SHP77 (cell line): Measurements from ENCODE around the gene ARHGAP27.
"Not testable (repeated sequence)": the region's sequence is repeated elsewhere in the genome, so short reads cannot be mapped to it uniquely, and the experiment has no call there.

ENCODE experiments used
- DNase-seq, 2 experiments: peaks; one replicate each; lab custom pipeline; 2025; lab: John Stamatoyannopoulos, UW

The ARHGAP27 gene

DNA sequence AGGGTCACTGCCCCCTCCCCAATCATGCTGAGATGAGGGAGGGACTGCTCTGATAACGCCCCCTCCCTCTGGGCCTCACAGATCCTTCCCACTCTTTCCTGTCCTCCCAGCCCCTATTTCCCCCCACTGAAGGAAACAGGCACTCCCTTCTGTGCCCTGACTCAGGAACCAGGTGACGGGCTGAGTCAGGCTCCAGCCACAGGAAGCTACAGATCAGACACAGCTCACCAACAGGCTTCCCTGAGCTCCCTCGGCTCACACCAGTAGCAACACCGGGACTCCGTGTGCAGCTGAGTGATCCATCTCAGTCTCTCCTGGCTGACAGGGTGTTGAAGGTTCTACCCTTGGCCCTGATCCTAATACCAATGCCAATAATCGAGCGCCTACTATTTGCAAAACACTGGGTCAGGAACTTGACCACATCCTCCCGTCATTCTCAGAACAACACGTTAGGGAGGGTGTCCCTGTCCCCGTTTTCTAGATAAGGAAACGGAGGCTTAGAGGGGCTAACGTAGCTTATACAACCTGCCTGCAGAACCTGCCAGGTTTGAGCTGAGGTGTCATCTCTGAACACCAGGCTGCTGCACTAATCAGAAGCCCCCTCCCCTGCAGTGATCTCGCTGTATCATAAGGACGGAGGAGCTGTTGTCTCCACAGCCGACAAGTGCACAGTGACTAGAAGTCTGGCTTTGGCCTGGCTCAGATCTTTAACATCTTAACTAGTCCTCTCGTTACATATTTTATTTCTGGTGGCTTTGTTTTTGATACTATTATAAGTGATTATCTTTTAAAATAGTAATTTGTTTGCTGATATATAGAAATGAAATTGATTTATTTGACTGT, 13.5 kb upstream of the ARHGAP27 start:
- DNase-seq: not testable (repeated sequence)

DNA sequence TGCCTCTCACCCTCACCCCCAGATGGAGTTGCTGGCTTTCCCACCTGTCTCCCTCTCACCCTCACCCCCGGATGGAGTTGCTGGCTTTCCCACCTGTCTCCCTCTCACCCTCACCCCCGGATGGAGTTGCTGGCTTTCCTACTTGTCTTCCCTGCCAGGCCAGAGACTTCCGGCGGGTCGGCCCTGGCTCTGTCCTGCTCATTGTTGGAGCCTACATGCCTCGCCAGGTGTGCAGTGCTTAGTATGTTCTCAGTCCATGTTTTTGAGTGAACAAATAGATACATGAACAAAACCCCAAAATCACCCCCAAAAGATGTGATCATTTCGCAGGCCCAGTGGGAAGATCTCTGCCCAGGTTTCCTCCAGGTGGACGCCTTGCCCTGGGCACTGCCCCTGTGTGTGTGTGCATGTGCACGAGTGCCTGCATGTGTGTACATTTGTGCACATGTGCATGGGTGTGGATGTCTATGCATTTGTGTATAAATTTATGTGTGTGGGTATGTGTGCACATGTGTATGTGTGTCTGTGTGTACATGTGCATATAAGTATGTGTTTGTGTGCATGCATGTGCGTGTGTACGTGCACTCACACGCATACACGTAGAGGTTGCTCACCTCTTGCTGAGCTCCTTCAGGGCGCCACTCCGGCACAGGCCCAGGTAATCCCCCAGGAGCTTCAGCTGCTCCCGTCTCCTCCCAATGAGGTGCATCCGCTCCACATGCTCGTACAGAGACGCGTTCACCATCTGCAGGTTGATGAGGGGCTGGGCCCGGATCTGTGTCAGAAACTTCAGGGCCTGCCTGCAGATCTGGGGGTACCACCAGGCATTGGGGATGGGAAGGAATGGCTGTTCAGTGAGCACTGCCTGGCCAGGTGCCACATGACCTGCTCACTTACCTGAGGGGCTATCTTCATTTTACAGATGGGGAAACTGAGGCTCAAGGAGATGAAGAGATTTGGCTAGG, 12.5 kb upstream of the ARHGAP27 start:
- not testable (repeated sequence) for DNase-seq

- DNase-seq: not testable (repeated sequence)
Measured at GRCh38 chr17:45444301-45444700, 11.6 kb upstream of the ARHGAP27 start.

DNA sequence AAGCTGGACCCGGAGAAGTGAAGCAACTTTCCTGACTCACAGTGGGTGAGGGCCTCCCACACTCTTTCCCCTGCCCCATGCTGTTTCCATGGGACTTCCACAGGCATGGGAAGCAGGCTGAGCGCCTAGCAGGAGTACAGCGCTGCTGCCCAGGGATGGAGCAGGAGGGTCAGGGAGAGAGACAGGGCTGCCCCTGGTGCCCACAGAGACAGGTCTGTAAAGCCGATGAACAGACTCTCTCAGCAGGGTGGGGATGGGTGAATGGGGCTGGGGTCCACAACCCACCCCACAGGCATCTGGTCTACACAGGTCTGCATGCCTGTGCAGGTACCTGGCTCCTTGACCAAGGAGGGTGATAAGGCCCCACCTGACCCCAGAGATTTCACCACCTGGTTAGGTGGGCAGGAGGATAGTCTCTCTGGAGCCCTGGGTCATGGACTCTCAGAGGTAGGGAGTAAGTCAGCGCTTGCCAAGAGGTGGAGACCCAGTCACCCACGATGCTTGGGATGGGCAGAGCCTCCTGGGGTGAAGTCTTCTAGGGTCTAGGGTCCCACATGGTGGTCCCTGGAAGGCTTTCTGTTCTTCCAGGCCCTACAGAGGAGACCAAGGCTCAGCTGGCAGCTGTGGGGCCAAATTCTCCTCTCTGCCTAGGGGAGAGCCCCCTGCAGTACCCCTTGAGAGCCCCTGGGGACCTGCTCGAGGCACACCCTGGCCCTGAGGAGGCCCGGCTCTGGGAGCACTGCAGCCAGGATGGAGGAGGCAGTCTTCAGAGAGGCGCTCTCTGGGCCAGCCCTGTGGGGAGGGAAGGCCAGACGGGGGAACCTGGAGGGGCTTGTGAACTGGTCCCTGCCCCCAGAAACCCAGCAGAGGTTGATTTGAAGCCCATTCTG, 10.9 kb upstream of the ARHGAP27 start:
- DNase-seq: not testable (repeated sequence)

- DNase-seq: no peak
Measured at GRCh38 chr17:45441526-45442310, 9.0 kb upstream of the ARHGAP27 start.

DNA sequence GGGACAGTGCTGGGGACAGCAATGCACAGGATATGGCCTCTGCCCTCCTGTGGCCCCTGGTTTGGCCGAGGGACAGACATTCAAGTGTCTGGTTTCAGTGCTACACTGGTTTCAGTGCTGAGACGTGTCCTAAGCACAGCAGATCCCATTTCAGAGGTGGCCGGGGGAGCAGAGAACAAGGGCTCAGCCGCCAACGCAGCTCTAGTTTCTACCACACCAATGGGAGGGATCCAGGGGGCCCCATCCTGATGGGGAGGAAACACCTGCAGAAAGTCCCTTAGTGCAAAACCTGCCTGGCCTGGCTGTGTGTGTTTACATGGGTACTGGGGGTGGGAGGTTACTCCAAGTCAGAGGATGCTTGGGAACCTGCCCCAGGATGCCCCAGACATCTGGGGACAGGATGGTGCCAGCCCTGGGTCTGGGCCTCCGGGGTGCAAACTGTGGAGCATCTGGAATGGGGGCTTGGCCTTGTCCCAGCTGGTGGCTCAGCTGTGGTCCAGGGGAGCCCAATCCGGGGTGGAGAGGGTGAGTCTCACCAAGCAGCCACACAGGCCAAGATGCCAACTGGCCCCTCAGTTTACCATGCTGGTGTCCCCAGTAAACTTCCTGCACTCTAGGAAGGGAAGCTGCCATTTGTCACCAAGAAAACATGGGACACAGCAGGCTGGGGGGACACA, 8.3 kb upstream of the ARHGAP27 start:
- not testable (repeated sequence) for DNase-seq

DNA sequence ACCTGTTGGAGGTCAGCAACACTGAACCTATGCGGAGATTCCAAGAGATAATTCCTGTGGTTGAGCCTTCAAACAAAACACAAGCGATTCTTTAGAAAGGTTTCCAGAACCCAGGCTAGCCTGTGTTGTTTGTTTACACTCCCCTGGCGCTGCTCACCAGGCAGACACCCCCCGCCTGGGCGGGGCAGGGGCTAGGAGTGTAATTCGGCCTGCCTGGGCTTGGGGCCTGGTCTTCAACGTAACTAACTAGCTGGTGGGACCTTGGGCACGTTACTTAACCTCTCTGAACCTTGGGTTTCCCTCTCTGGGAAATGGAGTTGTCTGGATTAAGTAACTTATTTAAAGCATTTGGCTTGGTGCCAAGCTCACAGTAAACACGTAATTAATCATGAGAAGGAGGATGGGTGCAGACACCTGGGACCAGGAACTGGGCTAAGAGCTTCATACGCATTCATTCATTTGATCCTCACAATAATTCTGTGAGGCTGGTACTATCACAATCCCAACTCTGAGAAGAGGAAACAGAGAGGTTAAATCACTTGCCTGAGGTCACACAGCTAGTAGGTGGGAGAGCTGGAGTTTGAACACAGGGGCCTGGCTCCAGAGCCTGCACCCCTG, 7.6 kb upstream of the ARHGAP27 start:
- DNase-seq: no peak

GRCh38 chr17:45438931-45439610, 6.4 kb upstream of the ARHGAP27 start:
- DNase-seq: no peak

DNA sequence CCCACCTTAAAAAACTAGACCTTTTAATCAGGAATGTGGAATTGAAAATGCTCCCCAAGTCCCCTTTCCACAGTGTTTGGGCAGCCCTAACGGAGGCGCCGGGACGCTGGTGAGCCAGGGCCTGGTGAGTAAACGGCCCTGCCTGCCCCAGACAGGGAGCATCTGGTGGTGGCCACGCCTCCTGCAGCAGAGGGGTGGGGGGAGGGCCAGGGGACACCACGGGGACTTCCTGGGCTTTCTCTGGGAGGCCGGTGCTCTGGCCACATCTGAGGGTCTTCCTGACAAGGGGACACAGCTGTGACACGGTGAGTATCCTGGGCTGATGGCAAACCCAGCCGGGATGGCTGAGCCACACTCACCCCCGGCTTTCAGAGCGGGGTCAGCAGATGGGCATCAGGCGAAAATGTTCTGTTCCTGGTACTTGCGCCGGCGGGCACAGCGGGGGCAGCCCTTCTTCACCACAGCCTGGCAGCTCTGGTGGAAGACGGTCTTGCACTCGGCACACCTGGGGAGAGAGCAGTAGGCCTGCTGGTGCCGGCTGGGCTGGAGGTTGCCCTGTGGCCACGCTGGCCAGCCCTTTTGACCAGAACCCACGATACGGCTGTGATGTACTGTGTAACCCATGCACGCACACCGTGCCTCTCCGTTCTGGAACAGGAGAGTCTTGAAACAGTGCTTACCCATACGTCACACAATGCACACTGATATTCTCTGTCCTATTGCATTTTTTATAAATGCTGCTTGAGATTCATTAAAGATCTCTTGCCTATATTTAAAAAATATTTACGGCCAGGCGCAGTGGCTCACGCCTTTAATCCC, 5.0 kb upstream of the ARHGAP27 start:
- DNase-seq: no peak

DNA sequence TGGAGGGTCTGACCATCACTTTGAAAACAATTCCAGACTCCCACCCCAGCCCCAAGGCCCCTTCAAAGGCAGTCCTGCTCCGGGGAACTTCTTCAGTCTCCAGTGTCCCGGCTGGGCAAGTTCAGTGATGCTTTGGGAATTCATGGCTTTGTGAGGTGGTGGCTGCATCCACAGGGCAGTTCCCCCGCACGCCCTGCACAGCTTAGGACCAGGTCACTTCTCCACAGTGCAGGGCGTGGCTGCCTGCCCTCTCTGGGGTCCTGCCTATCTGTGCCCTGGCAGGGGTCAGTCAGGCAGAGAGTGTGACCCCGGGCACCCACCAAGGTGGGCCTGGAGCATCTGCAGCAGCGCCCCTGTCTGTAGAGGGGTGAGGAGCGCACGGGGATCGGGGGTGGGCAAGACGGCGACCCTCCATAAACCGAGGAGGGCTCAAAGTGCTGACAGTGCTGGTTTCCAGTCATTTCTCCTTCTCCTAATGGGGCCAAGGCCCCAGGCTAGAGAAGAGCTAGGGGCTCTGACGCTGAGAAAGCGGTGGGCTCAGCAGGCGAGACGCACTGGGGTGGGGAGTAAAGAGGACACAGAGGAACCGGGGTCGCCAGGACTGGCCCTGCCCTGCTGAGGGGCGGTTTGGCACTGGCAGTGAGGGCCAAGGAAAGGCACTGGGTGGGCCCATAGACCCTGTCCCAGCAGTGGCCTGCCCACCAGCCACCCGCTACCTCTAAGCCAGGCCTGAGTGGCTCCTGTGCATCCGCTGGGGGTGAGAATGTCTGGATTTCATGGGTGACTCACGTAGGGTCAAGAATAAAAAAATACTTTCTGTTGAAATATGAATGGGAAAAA, 4.2 kb upstream of the ARHGAP27 start:
- DNase-seq: no peak

GRCh38 chr17:45436161-45436560, 3.5 kb upstream of the ARHGAP27 start:
- DNase-seq: no peak

GRCh38 chr17:45435481-45435880, 2.8 kb upstream of the ARHGAP27 start:
- no peak for DNase-seq

GRCh38 chr17:45433159-45433535, 477 bp upstream of the ARHGAP27 start:
- no peak for DNase-seq

GRCh38 chr17:45431531-45432404, 902 bp downstream of the ARHGAP27 start:
- DNase-seq: peak; percentile 56 to 81

- DNase-seq: no peak
Measured at GRCh38 chr17:45430738-45431530, 1.7 kb downstream of the ARHGAP27 start.
